Measurements from ENCODE around the gene ZNF148.

DNA sequence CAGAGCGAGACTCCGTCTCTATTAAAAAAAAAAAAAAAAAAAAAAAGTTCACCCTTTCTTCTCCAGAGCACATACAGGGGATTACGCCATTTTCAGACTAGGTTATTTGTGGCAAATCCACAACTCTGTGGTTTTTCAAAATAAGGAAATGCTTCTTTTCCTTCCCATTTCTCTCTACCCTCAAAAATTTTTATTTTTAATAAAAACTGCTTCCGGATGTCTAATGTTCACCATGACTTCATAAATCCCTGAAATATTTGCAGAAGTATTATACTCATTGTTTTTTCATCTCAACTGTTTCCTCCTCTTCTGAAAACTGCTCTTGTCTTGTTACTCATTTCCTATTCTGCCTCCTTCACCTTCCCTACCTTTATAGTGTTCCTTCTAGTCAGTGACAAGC lies 117.6 kb downstream of the ZNF148 start:
- TF ChIP-seq, protein P1, sequence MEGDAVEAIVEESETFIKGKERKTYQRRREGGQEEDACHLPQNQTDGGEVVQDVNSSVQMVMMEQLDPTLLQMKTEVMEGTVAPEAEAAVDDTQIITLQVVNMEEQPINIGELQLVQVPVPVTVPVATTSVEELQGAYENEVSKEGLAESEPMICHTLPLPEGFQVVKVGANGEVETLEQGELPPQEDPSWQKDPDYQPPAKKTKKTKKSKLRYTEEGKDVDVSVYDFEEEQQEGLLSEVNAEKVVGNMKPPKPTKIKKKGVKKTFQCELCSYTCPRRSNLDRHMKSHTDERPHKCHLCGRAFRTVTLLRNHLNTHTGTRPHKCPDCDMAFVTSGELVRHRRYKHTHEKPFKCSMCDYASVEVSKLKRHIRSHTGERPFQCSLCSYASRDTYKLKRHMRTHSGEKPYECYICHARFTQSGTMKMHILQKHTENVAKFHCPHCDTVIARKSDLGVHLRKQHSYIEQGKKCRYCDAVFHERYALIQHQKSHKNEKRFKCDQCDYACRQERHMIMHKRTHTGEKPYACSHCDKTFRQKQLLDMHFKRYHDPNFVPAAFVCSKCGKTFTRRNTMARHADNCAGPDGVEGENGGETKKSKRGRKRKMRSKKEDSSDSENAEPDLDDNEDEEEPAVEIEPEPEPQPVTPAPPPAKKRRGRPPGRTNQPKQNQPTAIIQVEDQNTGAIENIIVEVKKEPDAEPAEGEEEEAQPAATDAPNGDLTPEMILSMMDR (IDR thresholded peaks at IDR 0.05): no peak
- TF ChIP-seq POLR2A (IDR thresholded peaks at IDR 0.05): no peak
